Neutrophil (primary cell): ENCODE measurements around the gene CCDC92B.
"Not testable (repeated sequence)": the region's sequence is repeated elsewhere in the genome, so short reads cannot be mapped to it uniquely, and the experiment has no call there.

Experiments
- H3K27ac ChIP-seq: fragments of 200-600 bp; sonication (generic); 2 replicates; pipeline ENCODE4 v1.5.1; 2016; ENCODE audit warnings: mild to moderate bottlenecking, moderate library complexity
- H3K27me3 ChIP-seq: fragments of 200-600 bp; sonication (generic); 2 replicates; pipeline ENCODE4 v1.6.0; 2016; ENCODE audit warnings: mild to moderate bottlenecking
- H3K36me3 ChIP-seq: fragments of 200-600 bp; sonication (generic); 2 replicates; pipeline ENCODE4 v1.5.1; 2017
- H3K4me1 ChIP-seq, 2 experiments: fragments of 200-600 bp in 1 of 2; sonication (generic) in 1 of 2; 1 replicate in 1 of 2; 2 replicates in 1 of 2; pipeline versions ENCODE4 v1.5.1 to v1.6.1; 2013 to 2016; ENCODE audit warnings: low read depth in 1 of 2, low read length in 1 of 2, mild to moderate bottlenecking in 1 of 2, moderate library complexity in 1 of 2; ENCODE audit not compliant: control insufficient read depth in 1 of 2, insufficient read depth in 1 of 2
- H3K4me3 ChIP-seq, 2 experiments: fragments of 200-600 bp in 1 of 2; sonication (generic) in 1 of 2; 1 replicate in 1 of 2; 2 replicates in 1 of 2; pipeline ENCODE4 v1.5.1; 2013 to 2016; ENCODE audit warnings: low read depth in 1 of 2, low read length in 1 of 2, mild to moderate bottlenecking in 1 of 2, moderate library complexity in 1 of 2
- H3K9me3 ChIP-seq: fragments of 200-600 bp; sonication (generic); 2 replicates; pipeline ENCODE4 v1.5.1; 2016
- TF ChIP-seq, protein P1 (sequence below): fragments of 200-600 bp; sonication (generic); IDR thresholded peaks from 2 replicates; pipeline ENCODE4 v1.5.1; 2016; ENCODE audit warnings: antibody characterized with exemption

Gene CCDC92B

DNA sequence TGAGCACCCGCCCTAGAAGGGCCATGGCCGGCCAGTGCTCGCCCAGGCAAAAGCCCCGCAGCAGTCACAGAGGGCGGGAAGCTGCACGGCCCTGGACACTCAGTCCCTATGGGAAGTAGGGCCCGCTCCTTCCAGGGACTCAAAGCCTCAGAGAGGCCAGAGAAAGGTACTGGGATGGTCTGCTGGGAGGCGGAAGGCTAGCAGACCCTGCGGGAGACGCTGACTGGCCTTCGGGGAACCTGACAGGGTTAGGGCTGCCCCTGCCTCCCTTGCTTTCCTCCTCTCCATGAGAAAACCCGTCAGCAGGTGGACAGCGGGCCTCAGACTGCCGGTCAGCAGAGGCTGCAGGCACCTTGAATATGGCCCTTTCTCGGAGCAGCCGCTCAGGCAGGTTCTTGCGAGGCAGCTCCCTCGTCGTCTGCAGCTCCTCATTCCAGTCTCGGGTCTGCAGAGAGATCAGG, 49.4 kb downstream of the CCDC92B start:
- peaks cover 38% of the 10 kb centered on the region for H3K36me3 ChIP-seq
- TF ChIP-seq, protein P1, sequence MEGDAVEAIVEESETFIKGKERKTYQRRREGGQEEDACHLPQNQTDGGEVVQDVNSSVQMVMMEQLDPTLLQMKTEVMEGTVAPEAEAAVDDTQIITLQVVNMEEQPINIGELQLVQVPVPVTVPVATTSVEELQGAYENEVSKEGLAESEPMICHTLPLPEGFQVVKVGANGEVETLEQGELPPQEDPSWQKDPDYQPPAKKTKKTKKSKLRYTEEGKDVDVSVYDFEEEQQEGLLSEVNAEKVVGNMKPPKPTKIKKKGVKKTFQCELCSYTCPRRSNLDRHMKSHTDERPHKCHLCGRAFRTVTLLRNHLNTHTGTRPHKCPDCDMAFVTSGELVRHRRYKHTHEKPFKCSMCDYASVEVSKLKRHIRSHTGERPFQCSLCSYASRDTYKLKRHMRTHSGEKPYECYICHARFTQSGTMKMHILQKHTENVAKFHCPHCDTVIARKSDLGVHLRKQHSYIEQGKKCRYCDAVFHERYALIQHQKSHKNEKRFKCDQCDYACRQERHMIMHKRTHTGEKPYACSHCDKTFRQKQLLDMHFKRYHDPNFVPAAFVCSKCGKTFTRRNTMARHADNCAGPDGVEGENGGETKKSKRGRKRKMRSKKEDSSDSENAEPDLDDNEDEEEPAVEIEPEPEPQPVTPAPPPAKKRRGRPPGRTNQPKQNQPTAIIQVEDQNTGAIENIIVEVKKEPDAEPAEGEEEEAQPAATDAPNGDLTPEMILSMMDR: no peak

DNA sequence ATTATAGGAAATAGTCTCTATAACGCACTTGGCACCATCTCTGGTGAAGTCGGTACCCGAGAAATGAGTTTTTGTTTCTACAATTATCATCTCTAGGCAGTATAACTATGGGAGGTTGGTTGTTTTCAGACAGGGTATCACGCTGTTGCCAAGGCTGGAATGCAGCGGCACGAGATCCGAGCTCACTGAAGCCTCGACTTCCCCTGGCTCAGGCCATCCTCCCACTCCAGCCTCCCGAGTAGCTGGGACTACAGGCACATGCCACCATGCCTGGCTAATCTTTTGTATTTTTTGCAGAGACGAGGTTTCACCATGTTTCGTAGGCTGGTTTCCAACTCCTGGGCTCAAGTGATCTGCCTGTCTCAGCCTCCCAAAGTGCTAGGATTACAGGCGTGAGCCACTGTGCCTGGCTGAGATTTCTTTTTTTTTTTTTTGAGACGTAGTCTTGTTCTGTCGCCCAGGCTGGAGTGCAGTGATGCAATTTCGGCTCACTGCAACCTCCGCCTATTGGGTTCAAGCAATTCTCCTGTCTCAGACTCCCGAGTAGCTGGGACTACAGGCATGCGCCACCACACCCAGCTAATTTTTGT, 50.1 kb downstream of the CCDC92B start:
- not testable (repeated sequence) for H3K4me3 ChIP-seq, H3K27me3 ChIP-seq
- peaks cover 45% of the 10 kb centered on the region for H3K36me3 ChIP-seq

More for the DNA sequence above, 49.4 kb downstream of the CCDC92B start:
- no peak overlapping the region for H3K27ac ChIP-seq
- no peak overlapping the region for H3K4me3 ChIP-seq
- H3K9me3 ChIP-seq: no peaks in the 10 kb centered on the region
- H3K27me3 ChIP-seq: no peaks in the 10 kb centered on the region
- no peaks in the 10 kb centered on the region for H3K4me1 ChIP-seq

DNA sequence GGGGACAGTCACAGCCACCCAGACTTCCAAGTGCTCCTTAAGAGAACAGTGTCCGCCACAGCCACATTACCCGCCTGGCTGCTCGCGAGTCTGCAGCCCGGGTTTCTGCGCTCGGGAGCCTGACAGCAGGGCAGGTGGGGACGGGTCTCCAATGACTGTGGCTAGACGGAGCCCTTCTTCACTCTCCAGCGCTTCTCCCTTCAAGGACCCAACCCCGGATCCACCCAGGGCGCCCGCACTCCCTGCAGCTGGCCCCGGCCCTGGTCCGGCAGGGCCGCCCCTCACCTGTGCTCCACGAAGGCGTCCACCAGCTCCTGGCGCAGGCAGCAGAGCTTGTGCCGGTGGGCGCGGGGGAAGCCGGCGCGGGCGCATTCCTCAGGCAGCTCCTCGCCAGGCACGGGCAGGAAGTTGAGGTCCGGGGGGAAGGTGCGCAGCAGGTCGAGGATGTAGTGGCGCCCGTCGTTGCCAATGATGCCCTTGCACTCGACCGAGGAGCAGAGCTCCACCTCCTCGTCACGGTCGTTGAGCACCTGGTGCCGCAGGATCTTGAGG, 51.8 kb downstream of the CCDC92B start:
- Histone ChIP-seq H3K27me3 (no peaks in the 10 kb centered on the region), H3K36me3 (peaks cover 46% of the 10 kb centered on the region), H3K27ac (no peak overlapping the region), H3K4me1 (no peaks in the 10 kb centered on the region), H3K9me3 (no peaks in the 10 kb centered on the region), H3K4me3 (no peak overlapping the region)
- TF ChIP-seq, protein P1: no peak

More for the DNA sequence above, 50.1 kb downstream of the CCDC92B start:
- not testable (repeated sequence) for H3K9me3 ChIP-seq, H3K27ac ChIP-seq, H3K4me1 ChIP-seq

DNA sequence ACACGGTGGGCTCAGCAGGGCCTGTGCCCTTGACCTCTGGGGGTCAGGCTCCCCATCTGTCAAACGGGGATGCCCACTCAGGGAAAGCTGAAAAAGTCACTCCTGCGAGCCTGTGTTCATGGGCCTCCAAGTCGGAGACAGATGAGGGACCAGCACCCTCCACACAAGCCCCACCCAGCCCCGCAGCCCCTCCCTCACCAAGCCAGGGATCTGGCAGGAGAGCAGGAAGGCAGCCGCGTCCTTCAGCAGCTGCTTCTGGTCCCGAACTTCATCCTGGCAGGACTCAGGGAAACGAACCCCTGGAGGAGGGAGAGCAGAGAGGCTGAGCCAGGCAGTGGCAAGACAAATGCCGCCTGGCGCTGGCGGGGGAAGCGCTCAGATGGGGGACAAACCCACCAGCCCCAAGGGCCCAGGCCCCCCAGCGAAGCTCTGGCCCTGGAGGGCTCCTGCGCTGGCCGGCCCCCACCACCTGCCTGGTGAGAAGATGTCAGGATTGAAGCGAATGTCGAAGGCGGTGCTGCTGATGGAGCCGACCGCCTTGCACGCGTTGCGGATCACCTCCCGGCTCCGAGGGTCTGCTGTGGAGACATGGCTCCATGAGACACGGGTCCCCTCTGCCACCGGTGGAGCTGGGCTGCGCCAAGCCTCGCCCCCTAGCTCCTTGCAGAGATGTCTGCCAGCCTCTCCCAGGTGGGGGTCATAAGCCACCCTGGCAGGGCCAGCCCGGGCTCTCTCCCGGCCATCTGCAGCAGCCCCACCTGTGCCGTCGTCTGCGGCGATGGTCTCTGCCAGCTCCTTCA, 53.3 kb downstream of the CCDC92B start:
- Histone ChIP-seq H3K27ac (no peak overlapping the region), H3K4me3 (no peak overlapping the region), H3K36me3 (peaks cover 43% of the 10 kb centered on the region), H3K4me1 (no peaks in the 10 kb centered on the region), H3K9me3 (no peaks in the 10 kb centered on the region), H3K27me3 (no peaks in the 10 kb centered on the region)
- TF ChIP-seq, protein P1: no peak

DNA sequence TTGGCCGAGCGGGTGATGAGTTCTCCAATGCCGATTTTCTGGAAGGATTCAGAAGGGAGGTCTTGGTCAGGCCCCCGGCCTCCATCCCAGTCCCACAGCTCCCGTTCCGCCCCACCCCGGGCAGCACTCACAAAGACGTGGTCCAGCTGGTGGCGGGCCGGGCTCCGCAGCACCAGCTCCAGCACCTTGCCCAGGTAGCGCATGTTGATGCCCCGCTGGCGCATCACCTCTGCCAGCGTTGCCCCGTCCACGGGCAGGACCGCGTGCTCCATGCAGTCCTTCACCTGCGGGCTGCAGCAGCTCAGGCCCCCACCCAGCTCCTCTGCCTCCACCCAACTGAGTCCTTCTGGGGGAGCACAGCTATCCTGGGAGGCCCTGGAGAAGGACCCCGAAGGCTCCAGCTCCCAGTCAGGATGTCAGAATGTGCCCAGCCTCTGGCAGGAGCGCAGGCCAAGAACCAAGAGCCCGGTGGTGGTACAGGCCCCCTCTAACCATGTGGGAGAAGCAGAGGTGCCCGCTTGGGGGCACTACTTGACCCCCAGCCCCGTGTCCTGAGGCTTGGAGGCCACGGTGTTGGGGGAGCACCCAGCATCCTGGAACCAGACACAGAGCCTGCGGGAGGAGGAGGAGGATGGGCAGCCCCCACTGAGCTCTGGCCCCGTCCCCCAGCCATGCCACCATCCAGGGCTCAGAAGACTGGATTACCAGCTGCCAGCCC, 54.0 kb downstream of the CCDC92B start:
- Histone ChIP-seq H3K27ac (no peak overlapping the region), H3K27me3 (no peaks in the 10 kb centered on the region), H3K4me1 (no peaks in the 10 kb centered on the region), H3K9me3 (no peaks in the 10 kb centered on the region), H3K4me3 (no peak overlapping the region), H3K36me3 (peaks cover 36% of the 10 kb centered on the region)
- TF ChIP-seq, protein P1: no peak
